HCT116 (cell line): ENCODE results near the gene NFIB. TPM values are rescaled to one million over a fixed set of nuclear protein-coding genes. Genes with fewer than 3 reads are reported as not detected.

ENCODE experiments used
- ATAC-seq: fragments of 200-7000 bp; cut with Tn5 transposase; 2 replicates; pipeline ENCODE4 v1.9.1; 2020; ENCODE audit warnings: mild to moderate bottlenecking, moderate library complexity
- BruUV-seq: library from RNA; stranded (reverse); fragments of 400-500 nt; replicated peaks from 2 replicates; lab custom pipeline; 2021; lab: Mats Ljungman, UMichigan
- CTCF ChIA-PET: fragments of 300-600 bp; sonication (Branson Sonifier 250); formaldehyde crosslinking; loops from one replicate; lab custom pipeline; 2021; ENCODE audit warnings: antibody characterized with exemption; lab: Charles Lee
- POLR2A ChIA-PET: fragments of 300-600, 350-600 bp; sonication (Branson Sonifier 250); formaldehyde crosslinking; loops from one replicate; lab custom pipeline; 2021; ENCODE audit warnings: antibody characterized with exemption; lab: Charles Lee
- RAD21 ChIA-PET, 2 experiments: fragments of 300-600 bp; sonication (Branson Sonifier 250); formaldehyde crosslinking; loops; one replicate each; lab custom pipeline; 2023; ENCODE audit warnings: low total read pairs in 2 of 2; ENCODE audit not compliant: uncharacterized antibody in 2 of 2, unreplicated experiment in 2 of 2, low non-redundant PET in 1 of 2; lab: Charles Lee
- DNase-seq: peaks from one replicate; pipeline ENCODE4 v3.0.0-alpha.2; 2010; ENCODE audit warnings: low read depth, low spot score
- H2AFZ ChIP-seq: fragments of 200-600 bp; shearing (Covaris generic), sonication (generic); 2 replicates; pipeline ENCODE4 v1.6.1; 2017; ENCODE audit warnings: low read depth, mixed run types, mixed read lengths, antibody characterized with exemption, low read length; ENCODE audit not compliant: poor library complexity, severe bottlenecking
- H3K27ac ChIP-seq: 2 replicates; pipeline ENCODE4 v1.5.1; 2012; ENCODE audit warnings: low read depth, low read length
- H3K27me3 ChIP-seq: fragments of 200-600 bp; sonication (generic); 2 replicates; pipeline ENCODE4 v1.6.1; 2016; ENCODE audit warnings: mixed run types, low read length, mixed read lengths; ENCODE audit not compliant: insufficient read depth
- H3K36me3 ChIP-seq, 2 experiments: fragments of 200-500 bp in 1 of 2; fragments of 200-600 bp in 1 of 2; sonication (Bioruptor generic) in 1 of 2; sonication (generic) in 1 of 2; 2 replicates each; pipeline versions ENCODE4 v1.5.1 to v1.6.1; 2014 to 2016; ENCODE audit warnings: low read length in 2 of 2, inconsistent platforms in 1 of 2, mixed read lengths in 1 of 2, mixed run types in 1 of 2; ENCODE audit not compliant: insufficient read depth in 2 of 2, control insufficient read depth in 1 of 2
- H3K4me1 ChIP-seq, 2 experiments: fragments of 200-600 bp in 1 of 2; sonication (generic) in 1 of 2; 2 replicates each; pipeline versions ENCODE4 v1.5.1 to v1.6.1; 2012 to 2017; ENCODE audit warnings: low read length in 2 of 2, inconsistent platforms in 1 of 2, mild to moderate bottlenecking in 1 of 2, mixed read lengths in 1 of 2, mixed run types in 1 of 2, moderate library complexity in 1 of 2; ENCODE audit not compliant: insufficient read depth in 2 of 2, control insufficient read depth in 1 of 2
- H3K4me2 ChIP-seq: fragments of 200-600 bp; sonication (generic); 2 replicates; pipeline ENCODE4 v1.6.1; 2017; ENCODE audit warnings: mixed run types, low read length, mixed read lengths
- H3K4me3 ChIP-seq, 2 experiments: fragments of 200-600 bp in 1 of 2; sonication (generic) in 1 of 2; replicated peaks in 1 of 2; 2 replicates each; pipeline ENCODE4 v1.5.1; 2011 to 2016; ENCODE audit warnings: low read length in 2 of 2, control low read depth in 1 of 2, low read depth in 1 of 2, mild to moderate bottlenecking in 1 of 2, mixed read lengths in 1 of 2, mixed run types in 1 of 2
- H3K79me2 ChIP-seq: fragments of 200-600 bp; sonication (generic); 2 replicates; pipeline ENCODE4 v1.6.1; 2017; ENCODE audit warnings: mild to moderate bottlenecking, mixed run types, low read length, moderate library complexity, mixed read lengths; ENCODE audit not compliant: insufficient read depth
- H3K9ac ChIP-seq: fragments of 200-600 bp; sonication (generic); 2 replicates; pipeline ENCODE4 v1.6.1; 2016; ENCODE audit warnings: low read length, mixed read lengths
- H3K9me2 ChIP-seq: fragments of 200-600 bp; sonication (generic), shearing (Covaris generic); 2 replicates; pipeline ENCODE4 v1.6.1; 2017; ENCODE audit warnings: mixed run types, mild to moderate bottlenecking, moderate library complexity; ENCODE audit not compliant: insufficient read depth
- H3K9me3 ChIP-seq, 2 experiments: fragments of 200-500 bp in 1 of 2; fragments of 200-600 bp in 1 of 2; sonication (Bioruptor generic) in 1 of 2; sonication (generic) in 1 of 2; 2 replicates each; pipeline ENCODE4 v1.6.1; 2014 to 2017; ENCODE audit warnings: low read length in 2 of 2, mixed read lengths in 2 of 2, inconsistent platforms in 1 of 2, low read depth in 1 of 2, mild to moderate bottlenecking in 1 of 2, mixed run types in 1 of 2, moderate library complexity in 1 of 2; ENCODE audit not compliant: control insufficient read depth in 1 of 2, insufficient read depth in 1 of 2
- H4K20me1 ChIP-seq: fragments of 200-600 bp; sonication (generic), shearing (Covaris generic); 2 replicates; pipeline ENCODE4 v1.6.1; 2017; ENCODE audit warnings: mixed run types, mild to moderate bottlenecking, moderate library complexity; ENCODE audit not compliant: insufficient read depth
- CEBPB ChIP-seq: IDR thresholded peaks from 2 replicates; pipeline ENCODE4 v1.6.1; 2012; ENCODE audit warnings: low read depth
- EGR1 ChIP-seq: IDR thresholded peaks from 2 replicates; pipeline ENCODE4 v1.6.1; 2012; ENCODE audit warnings: low read depth
- ELF1 ChIP-seq: IDR thresholded peaks from 2 replicates; pipeline ENCODE4 v1.6.1; 2012; ENCODE audit warnings: low read depth, borderline replicate concordance
- EZH2 ChIP-seq: fragments of 200-600 bp; sonication (generic); IDR thresholded peaks from 2 replicates; pipeline ENCODE4 v1.6.1; 2017; ENCODE audit warnings: antibody characterized with exemption, mixed run types
- EZH2phosphoT487 ChIP-seq: fragments of 200-600 bp; IDR thresholded peaks from 2 replicates; pipeline ENCODE4 v1.6.1; 2018; ENCODE audit warnings: antibody characterized with exemption, borderline replicate concordance
- FOSL1 ChIP-seq: IDR thresholded peaks from 2 replicates; pipeline ENCODE4 v1.6.1; 2012; ENCODE audit warnings: low read depth
- JUND ChIP-seq: IDR thresholded peaks from 2 replicates; pipeline ENCODE4 v1.6.1; 2012
- POLR2A ChIP-seq: IDR thresholded peaks from 2 replicates; pipeline ENCODE4 v1.7.0; 2011; ENCODE audit warnings: borderline replicate concordance; ENCODE audit not compliant: insufficient read depth, insufficient read length; ENCODE audit errors: extremely low read depth
- POLR2AphosphoS5 ChIP-seq: IDR thresholded peaks from 2 replicates; pipeline ENCODE4 v1.6.1; 2011; ENCODE audit warnings: mild to moderate bottlenecking, low read depth, low read length, moderate library complexity
- RAD21 ChIP-seq: IDR thresholded peaks from 2 replicates; pipeline ENCODE4 v1.6.1; 2012; ENCODE audit warnings: low read depth, mild to moderate bottlenecking
- SIN3A ChIP-seq: IDR thresholded peaks from 2 replicates; pipeline ENCODE4 v1.6.1; 2012; ENCODE audit warnings: low read depth
- SP1 ChIP-seq: IDR thresholded peaks from 2 replicates; pipeline ENCODE4 v1.6.1; 2012; ENCODE audit warnings: low read depth
- SRF ChIP-seq: IDR thresholded peaks from 2 replicates; pipeline ENCODE4 v1.6.1; 2012; ENCODE audit warnings: low read depth
- TCF7L2 ChIP-seq: IDR thresholded peaks from 2 replicates; pipeline ENCODE4 v1.7.0; 2011; ENCODE audit warnings: borderline replicate concordance, inconsistent platforms; ENCODE audit not compliant: insufficient read depth, insufficient read length; ENCODE audit errors: extremely low read depth
- ZFX ChIP-seq: fragments of 450-650 bp; IDR thresholded peaks from 2 replicates; pipeline ENCODE4 v1.6.1; 2017
- ZNF274 ChIP-seq: fragments of 200-500 bp; sonication (Bioruptor generic); IDR thresholded peaks from 2 replicates; pipeline ENCODE4 v1.6.1; 2014; ENCODE audit warnings: mild to moderate bottlenecking, low read depth, low read length, inconsistent platforms
- intact Hi-C: fragments of 100-400 bp; cut with micrococcal nuclease; formaldehyde crosslinking; loops from 2 replicates; pipeline ENCODE4 v1.10.0; 2022
- total RNA-seq: library from RNA; stranded (reverse); gene quantifications from one replicate; pipeline ENCODE4 v1.2.1, GENCODE V29; 2021; ENCODE audit not compliant: unreplicated experiment
- TF ChIP-seq, protein P1 (sequence below): IDR thresholded peaks from 2 replicates; pipeline ENCODE4 v1.6.1; 2012

The NFIB gene
- total RNA-seq, 1 experiment from 2014 or later = 6.6 TPM

DNA sequence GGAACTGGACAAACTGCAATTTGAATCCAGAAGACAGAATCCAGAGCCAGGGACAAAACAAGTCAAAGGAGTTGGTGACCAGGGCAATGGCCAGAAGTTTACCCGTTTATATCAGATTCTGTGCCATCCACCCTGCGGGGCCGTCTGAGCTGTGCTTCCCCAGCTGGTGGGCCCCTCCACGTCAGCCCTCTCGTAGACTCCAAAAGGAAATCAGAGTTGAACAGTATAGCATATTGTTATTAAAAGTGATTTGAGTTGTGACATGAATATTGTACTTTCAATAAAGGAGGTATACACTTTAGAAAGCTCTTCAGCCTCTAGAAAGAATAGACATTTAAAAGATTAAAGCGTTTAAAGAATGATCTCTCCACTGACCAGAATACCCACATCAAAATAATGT is 102.4 kb downstream of the NFIB start:
- Histone ChIP-seq H2AFZ (no peak overlapping the region), H4K20me1 (no peaks in the 10 kb centered on the region), H3K9ac (no peak overlapping the region), H3K4me2 (no peak overlapping the region), H3K4me1 (no peaks in the 10 kb centered on the region; a peak in 1 of 4 replicates), H3K79me2 (no peaks in the 10 kb centered on the region), H3K4me3 (no peak overlapping the region), H3K27ac (no peak overlapping the region), H3K36me3 (no peaks in the 10 kb centered on the region), H3K9me2 (no peaks in the 10 kb centered on the region), H3K9me3 (no peaks in the 10 kb centered on the region), H3K27me3 (no peaks in the 10 kb centered on the region)
- ChIA-PET RAD21 (no interaction called here), POLR2A (no interaction called here), CTCF (no interaction called here)
- no peak for TF ChIP-seq SIN3A
- no peak for TF ChIP-seq TCF7L2
- no peak for TF ChIP-seq EZH2phosphoT487
- TF ChIP-seq POLR2A = no peak
- TF ChIP-seq POLR2AphosphoS5 = no peak
- TF ChIP-seq ZFX = no peak
- no peak for TF ChIP-seq SRF
- TF ChIP-seq CEBPB = no peak
- ATAC-seq (no peak), DNase-seq (no peak)
- intact Hi-C loops = no loop called here
- BruUV-seq = no TSS peak

DNA sequence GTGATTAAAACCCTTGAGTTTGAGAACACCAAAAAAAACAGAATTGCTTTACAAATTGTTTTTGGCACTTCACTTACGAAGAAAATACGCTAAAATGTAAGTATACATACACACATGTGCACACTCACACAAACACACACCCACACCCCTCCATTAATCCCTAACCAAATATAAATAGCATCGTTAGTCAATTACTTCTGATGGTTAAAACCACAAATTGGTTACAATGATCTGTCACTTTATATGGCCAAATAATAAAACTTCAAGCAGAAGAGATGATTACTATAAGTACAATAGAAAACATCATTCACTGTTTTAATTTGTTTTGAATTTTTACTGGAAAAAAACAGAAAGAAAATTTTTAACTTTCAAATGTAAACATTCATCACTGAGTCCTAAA is 103.5 kb downstream of the NFIB start:
- H2AFZ ChIP-seq = no peak overlapping the region
- no peak overlapping the region for H3K9ac ChIP-seq
- H3K4me3 ChIP-seq = no peak overlapping the region
- ChIA-PET CTCF (no interaction called here), POLR2A (no interaction called here), RAD21 (no interaction called here)
- TF ChIP-seq JUND (no peak), RAD21 (no peak), ELF1 (no peak), FOSL1 (no peak), POLR2AphosphoS5 (no peak), ZNF274 (no peak), EZH2 (no peak), EGR1 (no peak), SP1 (no peak), ZFX (no peak)
- TF ChIP-seq, protein P1, sequence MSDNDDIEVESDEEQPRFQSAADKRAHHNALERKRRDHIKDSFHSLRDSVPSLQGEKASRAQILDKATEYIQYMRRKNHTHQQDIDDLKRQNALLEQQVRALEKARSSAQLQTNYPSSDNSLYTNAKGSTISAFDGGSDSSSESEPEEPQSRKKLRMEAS = no peak
- H3K27me3 ChIP-seq = no peaks in the 10 kb centered on the region
- DNase-seq = no peak
- H3K9me2 ChIP-seq = no peaks in the 10 kb centered on the region
- no peaks in the 10 kb centered on the region for H4K20me1 ChIP-seq
- ATAC-seq = no peak
- H3K4me2 ChIP-seq = no peak overlapping the region
- no peaks in the 10 kb centered on the region; a peak in 1 of 4 replicates for H3K4me1 ChIP-seq
- no peaks in the 10 kb centered on the region for H3K9me3 ChIP-seq
- intact Hi-C loops = no loop called here
- H3K27ac ChIP-seq = no peak overlapping the region
- no peaks in the 10 kb centered on the region for H3K36me3 ChIP-seq
- no TSS peak for BruUV-seq
- no peaks in the 10 kb centered on the region for H3K79me2 ChIP-seq
